ENCODE results near the gene HIKESHI.

DNA sequence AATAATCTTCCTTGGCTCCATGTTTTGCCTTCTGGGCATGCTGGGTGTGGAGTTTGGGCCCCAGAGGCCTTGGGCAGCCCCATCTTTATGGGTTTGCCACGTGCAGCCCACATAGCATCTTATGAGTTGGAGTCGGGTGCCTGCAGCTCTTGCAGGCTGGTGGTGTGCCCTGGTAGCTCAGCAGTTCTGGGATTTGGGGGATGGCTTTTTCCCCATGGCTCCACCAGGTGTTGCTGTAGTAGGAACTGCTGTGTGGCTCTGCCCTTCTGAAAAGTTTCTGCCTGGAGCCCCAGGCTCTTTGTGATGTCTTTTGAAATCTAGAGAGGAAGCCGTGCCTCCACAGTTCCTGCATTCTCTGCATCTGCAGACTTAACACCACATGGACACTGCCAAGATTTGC lies 40.7 kb upstream of the HIKESHI start:
- TF ChIP-seq, protein P1, sequence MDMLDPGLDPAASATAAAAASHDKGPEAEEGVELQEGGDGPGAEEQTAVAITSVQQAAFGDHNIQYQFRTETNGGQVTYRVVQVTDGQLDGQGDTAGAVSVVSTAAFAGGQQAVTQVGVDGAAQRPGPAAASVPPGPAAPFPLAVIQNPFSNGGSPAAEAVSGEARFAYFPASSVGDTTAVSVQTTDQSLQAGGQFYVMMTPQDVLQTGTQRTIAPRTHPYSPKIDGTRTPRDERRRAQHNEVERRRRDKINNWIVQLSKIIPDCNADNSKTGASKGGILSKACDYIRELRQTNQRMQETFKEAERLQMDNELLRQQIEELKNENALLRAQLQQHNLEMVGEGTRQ (IDR thresholded peaks at IDR 0.05; ENCODE audit: borderline replicate concordance, low read depth, low read length) = no peak
- TF ChIP-seq, protein P2, sequence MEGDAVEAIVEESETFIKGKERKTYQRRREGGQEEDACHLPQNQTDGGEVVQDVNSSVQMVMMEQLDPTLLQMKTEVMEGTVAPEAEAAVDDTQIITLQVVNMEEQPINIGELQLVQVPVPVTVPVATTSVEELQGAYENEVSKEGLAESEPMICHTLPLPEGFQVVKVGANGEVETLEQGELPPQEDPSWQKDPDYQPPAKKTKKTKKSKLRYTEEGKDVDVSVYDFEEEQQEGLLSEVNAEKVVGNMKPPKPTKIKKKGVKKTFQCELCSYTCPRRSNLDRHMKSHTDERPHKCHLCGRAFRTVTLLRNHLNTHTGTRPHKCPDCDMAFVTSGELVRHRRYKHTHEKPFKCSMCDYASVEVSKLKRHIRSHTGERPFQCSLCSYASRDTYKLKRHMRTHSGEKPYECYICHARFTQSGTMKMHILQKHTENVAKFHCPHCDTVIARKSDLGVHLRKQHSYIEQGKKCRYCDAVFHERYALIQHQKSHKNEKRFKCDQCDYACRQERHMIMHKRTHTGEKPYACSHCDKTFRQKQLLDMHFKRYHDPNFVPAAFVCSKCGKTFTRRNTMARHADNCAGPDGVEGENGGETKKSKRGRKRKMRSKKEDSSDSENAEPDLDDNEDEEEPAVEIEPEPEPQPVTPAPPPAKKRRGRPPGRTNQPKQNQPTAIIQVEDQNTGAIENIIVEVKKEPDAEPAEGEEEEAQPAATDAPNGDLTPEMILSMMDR (IDR thresholded peaks at IDR 0.05) = no peak
- TF ChIP-seq, protein P3, sequence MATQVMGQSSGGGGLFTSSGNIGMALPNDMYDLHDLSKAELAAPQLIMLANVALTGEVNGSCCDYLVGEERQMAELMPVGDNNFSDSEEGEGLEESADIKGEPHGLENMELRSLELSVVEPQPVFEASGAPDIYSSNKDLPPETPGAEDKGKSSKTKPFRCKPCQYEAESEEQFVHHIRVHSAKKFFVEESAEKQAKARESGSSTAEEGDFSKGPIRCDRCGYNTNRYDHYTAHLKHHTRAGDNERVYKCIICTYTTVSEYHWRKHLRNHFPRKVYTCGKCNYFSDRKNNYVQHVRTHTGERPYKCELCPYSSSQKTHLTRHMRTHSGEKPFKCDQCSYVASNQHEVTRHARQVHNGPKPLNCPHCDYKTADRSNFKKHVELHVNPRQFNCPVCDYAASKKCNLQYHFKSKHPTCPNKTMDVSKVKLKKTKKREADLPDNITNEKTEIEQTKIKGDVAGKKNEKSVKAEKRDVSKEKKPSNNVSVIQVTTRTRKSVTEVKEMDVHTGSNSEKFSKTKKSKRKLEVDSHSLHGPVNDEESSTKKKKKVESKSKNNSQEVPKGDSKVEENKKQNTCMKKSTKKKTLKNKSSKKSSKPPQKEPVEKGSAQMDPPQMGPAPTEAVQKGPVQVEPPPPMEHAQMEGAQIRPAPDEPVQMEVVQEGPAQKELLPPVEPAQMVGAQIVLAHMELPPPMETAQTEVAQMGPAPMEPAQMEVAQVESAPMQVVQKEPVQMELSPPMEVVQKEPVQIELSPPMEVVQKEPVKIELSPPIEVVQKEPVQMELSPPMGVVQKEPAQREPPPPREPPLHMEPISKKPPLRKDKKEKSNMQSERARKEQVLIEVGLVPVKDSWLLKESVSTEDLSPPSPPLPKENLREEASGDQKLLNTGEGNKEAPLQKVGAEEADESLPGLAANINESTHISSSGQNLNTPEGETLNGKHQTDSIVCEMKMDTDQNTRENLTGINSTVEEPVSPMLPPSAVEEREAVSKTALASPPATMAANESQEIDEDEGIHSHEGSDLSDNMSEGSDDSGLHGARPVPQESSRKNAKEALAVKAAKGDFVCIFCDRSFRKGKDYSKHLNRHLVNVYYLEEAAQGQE (IDR thresholded peaks at IDR 0.05; ENCODE audit: low read depth, low read length) = no peak

All from SK-N-SH (cell line).